Heart left ventricle (tissue), 16 donors: ENCODE data around the gene C11orf91. TPM values are rescaled to one million over a fixed set of nuclear protein-coding genes. Genes with fewer than 3 reads are reported as not detected.

ENCODE experiments used
- ATAC-seq, 4 donors: fragments of 200-7000 bp; cut with Tn5 transposase; one replicate each; pipeline ENCODE4 v1.9.1; 2020 to 2022; ENCODE audit warnings: moderate library complexity in 4 of 4, mild to moderate bottlenecking in 3 of 4, moderate number of reproducible peaks in 1 of 4
- DNase-seq, 5 donors: peaks; one replicate each; pipeline ENCODE4 v3.0.0-alpha.2; 2020
- H3K27ac ChIP-seq, 12 donors: fragments of 200-600 bp; sonication (generic) in 4 of 12; one replicate each; pipeline versions ENCODE4 v1.5.0 to v1.8.0; 2016 to 2022; ENCODE audit warnings: mild to moderate bottlenecking in 2 of 12
- H3K27me3 ChIP-seq, 9 donors: fragments of 200-600 bp; sonication (generic) in 2 of 9; one replicate each; pipeline versions ENCODE4 v1.5.1 to v1.8.0; 2016 to 2022; ENCODE audit warnings: mild to moderate bottlenecking in 3 of 9
- H3K36me3 ChIP-seq, 9 donors: fragments of 200-600 bp; sonication (generic) in 2 of 9; one replicate each; pipeline versions ENCODE4 v1.5.0 to v1.8.0; 2018 to 2022; ENCODE audit warnings: mild to moderate bottlenecking in 2 of 9
- H3K4me1 ChIP-seq, 12 donors: fragments of 200-600 bp; sonication (generic) in 4 of 12; one replicate each; pipeline versions ENCODE4 v1.5.0 to v1.8.0; 2016 to 2022; ENCODE audit warnings: mild to moderate bottlenecking in 3 of 12
- H3K4me3 ChIP-seq, 12 donors: fragments of 200-600 bp; sonication (generic) in 4 of 12; one replicate each; pipeline versions ENCODE4 v1.5.0 to v1.8.0; 2017 to 2022; ENCODE audit warnings: mild to moderate bottlenecking in 9 of 12, moderate library complexity in 4 of 12
- H3K9me3 ChIP-seq, 12 donors: fragments of 200-600 bp; sonication (generic) in 4 of 12; one replicate each; pipeline versions ENCODE4 v1.5.0 to v1.8.0; 2016 to 2022; ENCODE audit warnings: mild to moderate bottlenecking in 1 of 12
- POLR2A ChIP-seq, 2 donors: fragments of 450-650 bp; IDR thresholded peaks; one replicate each; pipeline ENCODE4 v1.6.1; 2017; ENCODE audit warnings: antibody characterized with exemption in 2 of 2, mild to moderate bottlenecking in 2 of 2, moderate library complexity in 2 of 2
- WGBS, 4 donors: extraction: QIAGEN DNeasy Blood & Tissue Kit in 2 of 4; methylation state at CpG; one replicate each; pipeline versions ENCODE4 v1.1.5 to v1.1.7; 2013 to 2018; 5-methylcytosine and 5-hydroxymethylcytosine counted together
- intact Hi-C, 10 donors: fragments of 100-400 bp; cut with DNase I; formaldehyde crosslinking; loops; one replicate each; pipeline versions ENCODE4 v1.11.1 to v1.14.2; 2022
- polyA plus RNA-seq, 2 donors: library from polyadenylated mRNA; stranded (reverse); fragments of 200-250 nt; gene quantifications; one replicate each; pipeline ENCODE4 v1.2.3, GENCODE V29; 2013
- total RNA-seq, 9 donors: library from RNA; depleted of rRNA in 2 of 9; stranded (reverse); fragments of >200 nt in 2 of 9; fragmentation: NEBNext Ultra II Directional in 3 of 9; extraction: Animal tissue kit (Norgen Biotek cat#: 25700) in 3 of 9; gene quantifications; one replicate each; pipeline versions ENCODE4 v1.1.0 to v1.2.4, GENCODE V29; 2016 to 2023
- TF ChIP-seq, protein P1 (sequence below), 12 donors: fragments of 200-600 bp; sonication (generic) in 4 of 12; IDR thresholded peaks; one replicate each; pipeline versions ENCODE4 v1.5.0 to v1.8.0; 2018 to 2022; ENCODE audit warnings: antibody characterized with exemption in 12 of 12, mild to moderate bottlenecking in 5 of 12
- donor health status: ischemic (EF 13 %, LVEDD 7.1; RV severe dilation, severe dysfunction).
- donor health status: healthy with polysubstance abuse.
- donor health status: DM: no; HTN: yes; CAD: no.
- donor health status: DM: no; HTN: no; CAD: no.
- donor health status: ischemic (EF 25% LVEDD 6.9; RV normal size, moderate dysfunction).
- donor health status: ischemic (EF 25% LVEDD 5.7; RV mildly dilated, moderate dysfunction).
- donor health status: healthy.
- donor health status: DM: yes; HTN: yes; CAD: no.
- donor health status: ischemic (EF 35%, LVEDD 5.7; RV mildly dilated, moderate dysfunction).
- donor health status: nonischemic (EF 11% LVEDD 7.7; RV severe dilation, severe dysfunction).
- donor health status: DM: yes; HTN: yes; CAD: no.
- donor health status: PGD.
- donor health status: ischemic (EF 29% LVEDD 5.4; RV normal size, mild dysfunction).
- donor health status: nonischemic (EF 23%, LVEDD 6.1; RV moderate dilation, normal function).

The C11orf91 gene
- total and polyA plus RNA-seq, 11 donors, result 0.56 to 1.00 (median 0.70) TPM; not detected in 7

DNA sequence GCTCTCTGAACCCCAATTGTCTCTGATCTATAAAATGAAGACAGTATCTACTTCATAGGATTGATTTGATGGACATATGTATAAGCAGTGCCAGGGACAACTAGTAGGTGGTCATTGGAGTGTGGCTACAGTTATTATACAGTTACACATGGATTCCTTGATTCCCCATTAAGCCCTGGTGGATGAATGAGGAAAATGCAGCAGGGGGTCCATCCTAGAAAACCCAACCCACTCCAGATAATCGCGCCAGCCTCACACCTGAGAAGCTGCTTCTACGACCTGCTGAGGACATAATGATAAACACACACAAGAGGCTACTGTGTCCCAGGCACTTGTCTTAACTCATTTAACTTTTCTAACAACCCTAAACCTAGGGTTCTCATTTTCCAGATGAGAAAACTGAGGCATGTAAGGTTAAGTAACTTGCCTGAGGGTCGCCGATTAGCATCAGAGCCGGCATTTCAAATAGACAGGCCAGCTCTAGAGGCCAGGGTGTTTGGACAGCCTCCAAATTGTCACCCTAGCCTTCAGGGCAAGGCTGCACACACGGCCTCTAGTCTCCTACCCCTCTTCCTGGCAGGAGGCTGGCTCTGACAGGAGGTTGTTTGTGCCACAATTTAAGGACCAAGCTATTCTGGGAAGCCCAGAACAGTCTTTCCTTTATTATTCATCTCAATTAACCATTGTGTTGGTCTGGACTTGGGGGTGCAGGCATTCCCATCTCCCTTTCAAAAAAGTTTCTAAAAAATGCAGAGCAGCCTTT lies 3.8 kb upstream of the C11orf91 start:
- intact Hi-C loops, result loop anchor here in 4 of 10 donors (5.0 kb wide), 1 partner anchor 33 kb away; the partner anchor contains the start of gene CD59 (in 4 of the 4)
- H3K27ac ChIP-seq, result peak overlapping the region; percentile 5 to 92 (median 86)
- peaks cover 19 to 96% (median 80%) of the 10 kb centered on the region in 12 donors for H3K4me1 ChIP-seq
- H3K9me3 ChIP-seq, result no peaks in the 10 kb centered on the region
- no peak for DNase-seq
- TF ChIP-seq POLR2A (IDR thresholded peaks at IDR 0.05), result no peak
- TF ChIP-seq, protein P1, sequence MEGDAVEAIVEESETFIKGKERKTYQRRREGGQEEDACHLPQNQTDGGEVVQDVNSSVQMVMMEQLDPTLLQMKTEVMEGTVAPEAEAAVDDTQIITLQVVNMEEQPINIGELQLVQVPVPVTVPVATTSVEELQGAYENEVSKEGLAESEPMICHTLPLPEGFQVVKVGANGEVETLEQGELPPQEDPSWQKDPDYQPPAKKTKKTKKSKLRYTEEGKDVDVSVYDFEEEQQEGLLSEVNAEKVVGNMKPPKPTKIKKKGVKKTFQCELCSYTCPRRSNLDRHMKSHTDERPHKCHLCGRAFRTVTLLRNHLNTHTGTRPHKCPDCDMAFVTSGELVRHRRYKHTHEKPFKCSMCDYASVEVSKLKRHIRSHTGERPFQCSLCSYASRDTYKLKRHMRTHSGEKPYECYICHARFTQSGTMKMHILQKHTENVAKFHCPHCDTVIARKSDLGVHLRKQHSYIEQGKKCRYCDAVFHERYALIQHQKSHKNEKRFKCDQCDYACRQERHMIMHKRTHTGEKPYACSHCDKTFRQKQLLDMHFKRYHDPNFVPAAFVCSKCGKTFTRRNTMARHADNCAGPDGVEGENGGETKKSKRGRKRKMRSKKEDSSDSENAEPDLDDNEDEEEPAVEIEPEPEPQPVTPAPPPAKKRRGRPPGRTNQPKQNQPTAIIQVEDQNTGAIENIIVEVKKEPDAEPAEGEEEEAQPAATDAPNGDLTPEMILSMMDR (IDR thresholded peaks at IDR 0.05), result no peak
- ATAC-seq, result no peak
- H3K27me3 ChIP-seq, result no peaks in the 10 kb centered on the region
- 66 to 72% (median 69%) methylated on average over 7 of the region's 7 CpGs for WGBS, 4 donors
- peaks cover 0 to 49% (median 27%) of the 10 kb centered on the region in 9 donors for H3K36me3 ChIP-seq
- no peak overlapping the region for H3K4me3 ChIP-seq

GRCh38 chr11:33703788-33704187 lies 3.2 kb upstream of the C11orf91 start:
- Histone ChIP-seq H3K4me1 (peaks cover 17 to 91% (median 73%) of the 10 kb centered on the region in 12 donors), H3K36me3 (peaks cover 0 to 43% (median 21%) of the 10 kb centered on the region in 9 donors), H3K9me3 (no peaks in the 10 kb centered on the region), H3K27ac (peak overlapping the region; percentile 0 to 92 (median 86)), H3K4me3 (no peak overlapping the region), H3K27me3 (no peaks in the 10 kb centered on the region)
- intact Hi-C loops, result loop anchor here in 5 of 10 donors (2.0 to 5.0 kb wide), 2 partner anchors 19 to 34 kb away; partner anchors contain the start of gene CD59 (in 4 of the 5)
- ATAC-seq (peak in 3 of 4 donors; percentile 10 to 20 (median 15)), DNase-seq (peak in 1 of 5 donors; percentile 74)
- TF ChIP-seq, protein P1 (IDR thresholded peaks at IDR 0.05), result no peak
- no peak for TF ChIP-seq POLR2A (IDR thresholded peaks at IDR 0.05)
- 46 to 67% (median 57%) methylated on average over 4 of the region's 4 CpGs for WGBS, 4 donors

GRCh38 chr11:33703234-33703633 lies 2.6 kb upstream of the C11orf91 start:
- H3K27ac ChIP-seq, result peak overlapping the region; percentile 61 to 94 (median 88)
- ATAC-seq (no peak), DNase-seq (no peak)
- H3K4me1 ChIP-seq, result peaks cover 13 to 89% (median 68%) of the 10 kb centered on the region in 12 donors
- H3K4me3 ChIP-seq, result no peak overlapping the region
- TF ChIP-seq POLR2A (IDR thresholded peaks at IDR 0.05), result no peak
- no peaks in the 10 kb centered on the region for H3K9me3 ChIP-seq
- no peaks in the 10 kb centered on the region for H3K27me3 ChIP-seq
- H3K36me3 ChIP-seq, result peaks cover 0 to 38% (median 16%) of the 10 kb centered on the region in 9 donors
- WGBS, 4 donors, result 67 to 78% (median 69%) methylated on average over 4 to 5 of the region's 5 CpGs
- intact Hi-C loops, result loop anchor here in 5 of 10 donors (2.0 to 5.0 kb wide), 2 partner anchors 20 to 34 kb away; partner anchors contain the start of gene CD59 (in 4 of the 5)

DNA sequence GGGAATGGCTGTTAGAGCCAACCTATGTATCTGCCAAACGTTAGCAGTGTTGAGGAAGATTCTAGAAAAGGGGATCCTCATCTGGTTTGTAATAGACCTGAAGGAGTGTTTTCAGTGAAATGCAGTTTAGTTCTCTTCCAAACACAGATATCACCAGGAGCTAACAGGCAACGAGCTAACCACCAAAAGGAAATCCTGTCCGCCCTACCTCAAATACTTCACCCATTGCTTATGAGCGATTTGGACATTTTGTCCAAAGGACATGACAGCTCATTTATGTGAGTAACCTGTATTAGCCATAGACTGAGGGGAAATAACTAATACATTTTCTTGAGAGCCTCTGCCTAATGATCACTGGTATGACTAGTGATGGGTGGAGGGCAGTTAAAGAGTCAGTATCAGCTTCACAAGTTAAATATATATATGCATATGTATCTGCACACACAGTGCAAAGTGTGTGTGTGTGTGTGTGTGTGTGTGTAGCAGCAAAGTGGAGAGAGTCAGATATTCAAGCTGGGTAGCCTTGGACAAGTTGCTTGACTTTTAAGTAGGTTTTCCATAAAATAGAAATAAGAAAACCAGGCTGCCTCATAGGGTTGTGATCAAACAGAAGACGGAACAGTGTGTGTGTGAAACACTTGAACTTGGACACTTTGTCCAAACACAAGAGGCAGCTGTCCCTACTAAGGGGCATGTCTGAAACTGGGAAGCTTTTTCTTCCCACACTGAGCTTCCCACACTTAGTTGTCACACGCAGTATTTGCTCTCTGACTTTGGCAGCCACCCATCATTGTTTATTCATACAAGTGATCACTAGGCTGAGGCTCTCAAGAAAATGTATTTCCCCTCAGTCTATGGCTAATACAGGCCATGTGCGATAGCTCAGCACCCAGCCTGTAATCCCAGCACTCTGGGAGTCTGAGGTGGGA lies 940 bp upstream of the C11orf91 start:
- peak overlapping the region; percentile 61 to 94 (median 88) for H3K27ac ChIP-seq
- H3K4me1 ChIP-seq, result peaks cover 11 to 84% (median 57%) of the 10 kb centered on the region in 12 donors
- TF ChIP-seq, protein P1 (IDR thresholded peaks at IDR 0.05), result no peak
- TF ChIP-seq POLR2A (IDR thresholded peaks at IDR 0.05), result no peak
- H3K27me3 ChIP-seq, result no peaks in the 10 kb centered on the region
- intact Hi-C loops, result loop anchor here in 7 of 10 donors (1.0 to 5.0 kb wide), 5 partner anchors 21 to 36 kb away; partner anchors contain the start of gene CD59 (in 6 of the 7)
- WGBS, 4 donors, result 21 to 35% (median 22%) methylated on average over 7 of the region's 7 CpGs
- peaks cover 0 to 21% (median 5%) of the 10 kb centered on the region in 9 donors for H3K36me3 ChIP-seq
- DNase-seq, result peak in 3 of 5 donors; percentile 52 to 69 (median 57)
- H3K4me3 ChIP-seq, result peak overlapping the region in 11 of 12 donors; percentile 36 to 66 (median 53)
- H3K9me3 ChIP-seq, result no peaks in the 10 kb centered on the region
- ATAC-seq, result peak in 3 of 4 donors; percentile 19 to 46 (median 27)
